PC-9 (cell line): ENCODE results near the gene NUBPL. TPM values are rescaled to one million over a fixed set of nuclear protein-coding genes. Genes with fewer than 3 reads are reported as not detected.
"Not testable (repeated sequence)": the region's sequence is repeated elsewhere in the genome, so short reads cannot be mapped to it uniquely, and the experiment has no call there.

Experiments used
- BruUV-seq: library from RNA; stranded (reverse); fragments of 400-500 nt; replicated peaks from 2 replicates; lab custom pipeline; 2021; lab: Mats Ljungman, UMichigan
- CTCF ChIA-PET: fragments of 300-600 bp; sonication (Branson Sonifier 250); formaldehyde crosslinking; loops from one replicate; lab custom pipeline; 2022; ENCODE audit warnings: antibody characterized with exemption; lab: Charles Lee
- POLR2A ChIA-PET: fragments of 300-600 bp; sonication (Branson Sonifier 250); formaldehyde crosslinking; loops from one replicate; lab custom pipeline; 2022; ENCODE audit warnings: antibody characterized with exemption; ENCODE audit not compliant: unreplicated experiment; lab: Charles Lee
- DNase-seq, 2 experiments: peaks; one replicate each; pipeline versions ENCODE4 v3.0.0 to v3.0.0-alpha.2; 2015 to 2022; ENCODE audit warnings: mixed read lengths in 1 of 2
- H2AFZ ChIP-seq: fragments of 200-600 bp; sonication (generic); 2 replicates; pipeline ENCODE4 v1.8.1; 2017; ENCODE audit warnings: antibody characterized with exemption
- H3F3A ChIP-seq: fragments of 200-600 bp; sonication (generic); 2 replicates; pipeline ENCODE4 v1.8.1; 2017; ENCODE audit warnings: antibody characterized with exemption, mild to moderate bottlenecking, low read depth; ENCODE audit not compliant: insufficient read depth
- H3K27ac ChIP-seq: fragments of 200-600 bp; sonication (generic); 2 replicates; pipeline ENCODE4 v1.6.1; 2016; ENCODE audit warnings: mixed run types
- H3K27me3 ChIP-seq: fragments of 200-600 bp; sonication (generic); 2 replicates; pipeline ENCODE4 v1.6.1; 2016; ENCODE audit warnings: low read depth, mixed run types; ENCODE audit not compliant: insufficient read depth
- H3K36me3 ChIP-seq: fragments of 200-600 bp; sonication (generic); 2 replicates; pipeline ENCODE4 v1.6.1; 2016; ENCODE audit warnings: low read depth, mixed run types
- H3K4me1 ChIP-seq: fragments of 200-600 bp; sonication (generic); replicated peaks from 2 replicates; pipeline ENCODE4 v1.6.1; 2016; ENCODE audit warnings: mixed run types; ENCODE audit not compliant: insufficient read depth
- H3K4me2 ChIP-seq: fragments of 200-600 bp; sonication (generic); 2 replicates; pipeline ENCODE4 v1.6.1; 2017; ENCODE audit warnings: mixed run types
- H3K4me3 ChIP-seq: fragments of 200-600 bp; sonication (generic); 2 replicates; pipeline ENCODE4 v1.6.1; 2016; ENCODE audit warnings: mixed run types
- H3K79me2 ChIP-seq: fragments of 200-600 bp; sonication (generic); 2 replicates; pipeline ENCODE4 v1.6.1; 2017; ENCODE audit warnings: low read depth, mixed run types
- H3K9me2 ChIP-seq: fragments of 200-600 bp; sonication (generic); 2 replicates; pipeline ENCODE4 v1.8.1; 2017; ENCODE audit warnings: mild to moderate bottlenecking; ENCODE audit not compliant: insufficient read depth
- H3K9me3 ChIP-seq: fragments of 200-600 bp; sonication (generic); 2 replicates; pipeline ENCODE4 v1.8.1; 2016; ENCODE audit warnings: low read depth; ENCODE audit not compliant: insufficient read depth
- H4K20me1 ChIP-seq: fragments of 200-600 bp; sonication (generic); 2 replicates; pipeline ENCODE4 v1.8.1; 2017; ENCODE audit not compliant: insufficient read depth
- EZH2 ChIP-seq: fragments of 200-600 bp; sonication (generic); IDR thresholded peaks from 2 replicates; pipeline ENCODE4 v1.8.0; 2017; ENCODE audit warnings: antibody characterized with exemption, low read depth
- intact Hi-C: fragments of 100-400 bp; cut with micrococcal nuclease; formaldehyde crosslinking; loops from one replicate; pipeline ENCODE4 v1.10.0; 2022; ENCODE audit not compliant: unreplicated experiment
- total RNA-seq: library from RNA; stranded (reverse); gene quantifications from 2 replicates; pipeline ENCODE4 v1.2.3, GENCODE V29; 2021
- TF ChIP-seq, protein P1 (sequence below): fragments of 200-600 bp; sonication (generic); conservative IDR thresholded peaks from 2 replicates; pipeline ENCODE4 v1.6.1; 2017; ENCODE audit warnings: mixed run types, antibody characterized with exemption, mild to moderate bottlenecking, moderate library complexity

Gene NUBPL
- total RNA-seq, 1 experiment from 2014 or later = 14.6 TPM

DNA sequence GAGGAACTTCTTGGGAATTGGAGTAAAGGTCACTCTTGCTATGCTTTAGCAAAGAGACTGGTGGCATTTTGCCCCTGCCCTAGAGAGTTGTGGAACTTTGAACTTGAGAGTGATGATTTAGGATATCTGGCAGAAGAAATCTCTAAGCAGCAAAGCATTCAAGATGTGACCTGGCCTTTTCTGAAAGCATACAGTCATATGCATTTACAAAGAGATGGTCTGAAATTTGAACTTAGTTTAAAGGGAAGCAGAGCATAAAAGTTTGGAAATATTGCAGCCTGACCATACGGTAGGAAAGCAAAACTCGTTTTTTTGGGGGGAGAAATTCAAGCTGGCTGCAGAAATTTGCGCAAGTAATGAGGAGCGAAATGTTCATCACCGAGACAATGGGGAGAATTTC lies 60.9 kb downstream of the NUBPL start:
- H3K79me2 ChIP-seq = no peaks in the 10 kb centered on the region

DNA sequence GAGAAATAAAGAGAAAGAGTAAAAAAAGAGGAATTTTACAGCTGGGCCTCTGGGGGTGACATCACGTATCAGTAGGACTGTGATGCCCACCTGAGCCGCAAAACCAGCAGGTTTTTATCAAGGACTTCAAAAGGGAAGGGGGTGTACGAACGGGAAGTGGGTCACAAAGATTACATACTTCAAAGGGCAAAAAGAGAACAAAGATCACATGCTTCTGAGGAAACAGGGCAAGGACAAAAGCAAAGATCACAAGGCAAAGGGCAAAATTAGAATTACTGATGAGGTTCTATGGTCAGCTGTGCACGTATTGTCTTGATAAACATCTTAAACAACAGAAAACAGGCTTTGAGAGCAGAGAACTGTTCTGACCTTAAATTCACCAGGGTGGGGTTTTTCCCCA lies 91.7 kb downstream of the NUBPL start:
- CTCF ChIA-PET, BruUV-seq, intact Hi-C loops, H3K4me3 ChIP-seq, DNase-seq, H3K4me2 ChIP-seq, H3K27ac ChIP-seq, H3K9me2 ChIP-seq, H3K9me3 ChIP-seq, H3K27me3 ChIP-seq, H3K79me2 ChIP-seq, H3K36me3 ChIP-seq, H4K20me1 ChIP-seq, H2AFZ ChIP-seq, H3F3A ChIP-seq, H3K4me1 ChIP-seq, POLR2A ChIA-PET: not testable (repeated sequence)

More for the DNA sequence above, 60.9 kb downstream of the NUBPL start:
- Histone ChIP-seq H3K9me2 (no peaks in the 10 kb centered on the region), H3K27me3 (no peaks in the 10 kb centered on the region), H3K27ac (no peak overlapping the region), H3K4me1 (no peaks in the 10 kb centered on the region), H2AFZ (no peak overlapping the region), H3F3A (no peaks in the 10 kb centered on the region), H3K4me3 (no peak overlapping the region), H3K36me3 (no peaks in the 10 kb centered on the region), H3K9me3 (no peaks in the 10 kb centered on the region), H4K20me1 (no peaks in the 10 kb centered on the region), H3K4me2 (no peak overlapping the region)
- TF ChIP-seq, protein P1, sequence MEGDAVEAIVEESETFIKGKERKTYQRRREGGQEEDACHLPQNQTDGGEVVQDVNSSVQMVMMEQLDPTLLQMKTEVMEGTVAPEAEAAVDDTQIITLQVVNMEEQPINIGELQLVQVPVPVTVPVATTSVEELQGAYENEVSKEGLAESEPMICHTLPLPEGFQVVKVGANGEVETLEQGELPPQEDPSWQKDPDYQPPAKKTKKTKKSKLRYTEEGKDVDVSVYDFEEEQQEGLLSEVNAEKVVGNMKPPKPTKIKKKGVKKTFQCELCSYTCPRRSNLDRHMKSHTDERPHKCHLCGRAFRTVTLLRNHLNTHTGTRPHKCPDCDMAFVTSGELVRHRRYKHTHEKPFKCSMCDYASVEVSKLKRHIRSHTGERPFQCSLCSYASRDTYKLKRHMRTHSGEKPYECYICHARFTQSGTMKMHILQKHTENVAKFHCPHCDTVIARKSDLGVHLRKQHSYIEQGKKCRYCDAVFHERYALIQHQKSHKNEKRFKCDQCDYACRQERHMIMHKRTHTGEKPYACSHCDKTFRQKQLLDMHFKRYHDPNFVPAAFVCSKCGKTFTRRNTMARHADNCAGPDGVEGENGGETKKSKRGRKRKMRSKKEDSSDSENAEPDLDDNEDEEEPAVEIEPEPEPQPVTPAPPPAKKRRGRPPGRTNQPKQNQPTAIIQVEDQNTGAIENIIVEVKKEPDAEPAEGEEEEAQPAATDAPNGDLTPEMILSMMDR = no peak
- no peak for TF ChIP-seq EZH2
- BruUV-seq = no TSS peak
- ChIA-PET CTCF (no interaction called here), POLR2A (no interaction called here)
- DNase-seq = no peak
- intact Hi-C loops = no loop called here

DNA sequence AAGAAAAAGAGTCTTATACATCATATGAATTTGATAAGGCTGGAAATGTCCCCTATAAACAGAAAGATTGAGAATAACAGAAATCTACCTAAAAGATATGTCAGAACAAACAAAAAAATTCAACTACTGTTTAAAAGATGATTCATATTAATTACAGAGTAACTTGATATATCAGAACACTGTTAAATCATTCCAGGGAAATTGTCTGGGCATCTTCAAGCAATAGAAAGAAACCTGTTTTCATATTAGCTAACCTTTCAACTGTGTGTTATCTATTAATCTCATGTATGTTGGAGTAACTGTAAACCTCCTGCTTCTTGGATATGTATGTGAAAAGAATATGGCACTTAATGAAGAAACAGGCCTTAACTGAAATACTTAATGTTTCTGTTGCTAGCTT lies 96.7 kb downstream of the NUBPL start:
- H3K27ac ChIP-seq = no peak overlapping the region
- intact Hi-C loops = no loop called here
- CTCF ChIA-PET = no interaction called here

More for the DNA sequence above, 96.7 kb downstream of the NUBPL start:
- BruUV-seq = no TSS peak
- Histone ChIP-seq H3K79me2 (no peaks in the 10 kb centered on the region), H3K9me2 (no peaks in the 10 kb centered on the region), H3K4me2 (no peak overlapping the region), H2AFZ (no peak overlapping the region), H3K4me3 (no peak overlapping the region), H3F3A (no peaks in the 10 kb centered on the region), H3K9me3 (no peaks in the 10 kb centered on the region), H3K36me3 (no peaks in the 10 kb centered on the region), H3K4me1 (no peaks in the 10 kb centered on the region), H3K27me3 (no peaks in the 10 kb centered on the region), H4K20me1 (no peaks in the 10 kb centered on the region)
- no peak for DNase-seq
- POLR2A ChIA-PET = no interaction called here
- TF ChIP-seq, protein P1 = no peak
- no peak for TF ChIP-seq EZH2
